ENCODE results near the gene KCNK4. TPM values are rescaled to one million over a fixed set of nuclear protein-coding genes. Genes with fewer than 3 reads are reported as not detected.

The KCNK4 gene
- total RNA-seq, 2 experiments from 2014 or later = not detected

Small RNAs within 50 kb of the gene (microRNA-seq; reads per million reads assigned to microRNA genes)
- 2.8 reads per million for gene MIR7155 (ENCODE audit: borderline replicate concordance)

Other genes with a start within 250 kb of the KCNK4 start
- 10 to 100 TPM; 26.4 to 28.6 TPM for gene MACROD1, start 125.2 kb upstream of the KCNK4 start, total RNA-seq
- 100 to 1,000 TPM; 398 to 403 TPM for gene STIP1, start 105.1 kb upstream of the KCNK4 start, total RNA-seq
- gene FERMT3, start 84.6 kb upstream of the KCNK4 start, total RNA-seq = 100 to 1,000 TPM; 182 to 184 TPM
- 10 to 100 TPM; 23.9 to 27.1 TPM for gene TRPT1, start 65.1 kb upstream of the KCNK4 start, total RNA-seq
- 10 to 100 TPM; 61.8 to 74.1 TPM for gene NUDT22, start 65.0 kb upstream of the KCNK4 start, total RNA-seq
- gene DNAJC4, start 60.8 kb upstream of the KCNK4 start, total RNA-seq = 10 to 100 TPM; 21.9 to 23.1 TPM
- gene VEGFB, start 56.7 kb upstream of the KCNK4 start, total RNA-seq = 10 to 100 TPM; 80.0 to 80.3 TPM
- gene FKBP2, start 50.2 kb upstream of the KCNK4 start, total RNA-seq = 10 to 100 TPM; 19.9 to 21.3 TPM
- gene PPP1R14B, start 44.4 kb upstream of the KCNK4 start, total RNA-seq = 100 to 1,000 TPM; 261 to 267 TPM
- 10 to 100 TPM in 1 of 2 experiments, 1 to 10 TPM in 1; 9.0 to 10.9 TPM for gene PLCB3, start 39.8 kb upstream of the KCNK4 start, total RNA-seq
- gene BAD, start 6.6 kb upstream of the KCNK4 start, total RNA-seq = 10 to 100 TPM; 21.3 to 22.9 TPM
- 10 to 100 TPM; 23.6 to 27.2 TPM for gene GPR137, start 5.5 kb upstream of the KCNK4 start, total RNA-seq
- under 1 TPM in 1 of 2 experiments, not detected in 1; 0.39 TPM for gene CATSPERZ, start 9.1 kb downstream of the KCNK4 start, total RNA-seq
- gene ESRRA, start 14.2 kb downstream of the KCNK4 start, total RNA-seq = 10 to 100 TPM; 19.0 to 29.6 TPM
- gene TRMT112, start 26.3 kb downstream of the KCNK4 start, total RNA-seq = 100 to 1,000 TPM; 185 to 243 TPM
- gene PRDX5, start 26.8 kb downstream of the KCNK4 start, total RNA-seq = 100 to 1,000 TPM; 110 to 142 TPM
- gene CCDC88B, start 48.9 kb downstream of the KCNK4 start, total RNA-seq = 10 to 100 TPM; 58.4 to 71.3 TPM
- gene RPS6KA4, start 67.9 kb downstream of the KCNK4 start, total RNA-seq = 10 to 100 TPM; 22.0 to 30.2 TPM